HG03469 (cell line): Measurements from ENCODE around the gene RPS6KA3.

Experiments used
- ATAC-seq: cut with Tn5 transposase; IDR thresholded peaks from one replicate; pipeline ENCODE4 v1.9.1; 2021; ENCODE audit warnings: mild to moderate bottlenecking, moderate library complexity, moderate number of reproducible peaks; ENCODE audit not compliant: unreplicated experiment

The RPS6KA3 gene

GRCh38 chrX:20111271-20111670 lies 155.4 kb downstream of the RPS6KA3 start:
- ATAC-seq, result no peak

DNA sequence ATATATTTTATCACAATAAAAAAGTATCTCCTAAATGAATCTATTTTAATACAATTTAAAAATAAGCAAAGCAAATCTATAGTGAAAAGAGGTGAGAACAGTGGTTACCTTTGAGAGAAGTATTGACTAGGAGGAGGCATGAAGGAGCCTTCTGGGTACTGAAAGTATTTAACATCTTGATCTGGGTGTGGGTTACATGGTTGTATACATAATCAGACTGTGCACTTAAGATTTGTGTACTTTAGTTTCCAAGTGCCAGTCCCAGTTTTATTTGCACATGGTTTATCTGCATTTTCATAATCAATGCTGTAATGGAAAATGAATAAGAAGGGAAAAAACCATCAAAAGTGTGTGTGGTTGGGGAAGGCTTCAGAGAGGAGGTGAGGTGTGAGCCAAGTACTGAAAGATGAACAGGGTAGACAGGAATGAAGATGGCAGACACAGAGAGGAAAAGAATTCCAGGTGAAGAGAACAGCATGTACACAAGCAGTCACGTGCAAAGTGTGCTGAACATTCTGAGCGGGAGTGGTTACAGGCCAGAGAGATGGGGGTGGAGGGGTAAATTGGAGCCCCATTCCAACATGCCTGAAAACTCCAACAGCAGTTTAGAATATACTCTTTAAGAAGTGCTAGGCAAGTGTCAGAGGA lies 164.7 kb downstream of the RPS6KA3 start:
- no peak for ATAC-seq
